Measurements from ENCODE around the gene TMIGD3.
A peak's percentile ranks its signal among the peaks of the same experiment; 100 is the strongest.

Gene TMIGD3

GRCh38 chr1:111448918-111449702 is 54.3 kb downstream of the TMIGD3 start, which contains the start of the genes ATP5PB and WDR77:
TSS of gene ATP5PB (plus strand) at chr1:111449464. CDS start at chr1:111449542, 78 bp downstream.
TSS of gene WDR77 (minus strand) at chr1:111449256. CDS start at chr1:111449169, 87 bp downstream.
- peaks cover 44% of the 10 kb centered on the region for H3K36me3 Mint-ChIP-seq (ENCODE audit: insufficient read depth)
- ATAC-seq (replicated peaks; ENCODE audit: extremely low read depth, poor library complexity, severe bottlenecking) (peak; percentile 88), DNase-seq (ENCODE audit: low spot score in 2 of 2) (peak; percentile 68 to 88)
- H3K4me1 Mint-ChIP-seq, result peaks cover 73% of the 10 kb centered on the region
- peak within 1 kb of the TSS; percentile 99 for H3K27ac Mint-ChIP-seq (ENCODE audit: low read depth)
- H3K9me3 Mint-ChIP-seq, result no peaks in the 10 kb centered on the region
- no peaks in the 10 kb centered on the region for H3K27me3 Mint-ChIP-seq
- H3K4me3 Mint-ChIP-seq, result peak within 1 kb of the TSS; percentile 100

GRCh38 chr1:111448482-111448917 is 54.9 kb downstream of the TMIGD3 start:
- DNase-seq (ENCODE audit: low spot score in 2 of 2), result peak in 1 of 2 donors; percentile 32
- no peaks in the 10 kb centered on the region for H3K27me3 Mint-ChIP-seq
- H3K9me3 Mint-ChIP-seq, result no peaks in the 10 kb centered on the region
- H3K36me3 Mint-ChIP-seq (ENCODE audit: insufficient read depth), result peaks cover 41% of the 10 kb centered on the region
- ATAC-seq (replicated peaks; ENCODE audit: extremely low read depth, poor library complexity, severe bottlenecking), result peak; percentile 35
- peak overlapping the region; percentile 100 for H3K4me3 Mint-ChIP-seq
- peaks cover 67% of the 10 kb centered on the region for H3K4me1 Mint-ChIP-seq
- H3K27ac Mint-ChIP-seq (ENCODE audit: low read depth), result peak overlapping the region; percentile 99

- Mint-ChIP-seq H3K27me3 (no peaks in the 10 kb centered on the region), H3K36me3 (ENCODE audit: insufficient read depth) (peaks cover 47% of the 10 kb centered on the region), H3K4me1 (peaks cover 65% of the 10 kb centered on the region)
These were observed 56.2 kb downstream of the TMIGD3 start for GRCh38 chr1:111446967-111447892.

GRCh38 chr1:111446546-111446945 is 56.9 kb downstream of the TMIGD3 start:
- H3K27me3 Mint-ChIP-seq, result no peaks in the 10 kb centered on the region
- H3K4me3 Mint-ChIP-seq, result peak overlapping the region; percentile 100
- peaks cover 64% of the 10 kb centered on the region for H3K4me1 Mint-ChIP-seq
- DNase-seq (ENCODE audit: low spot score in 2 of 2) (no peak), ATAC-seq (replicated peaks; ENCODE audit: extremely low read depth, poor library complexity, severe bottlenecking) (no peak)
- peak overlapping the region; percentile 70 for H3K27ac Mint-ChIP-seq (ENCODE audit: low read depth)
- H3K9me3 Mint-ChIP-seq, result no peaks in the 10 kb centered on the region
- peaks cover 46% of the 10 kb centered on the region for H3K36me3 Mint-ChIP-seq (ENCODE audit: insufficient read depth)

More at GRCh38 chr1:111446967-111447892, 56.2 kb downstream of the TMIGD3 start:
- Mint-ChIP-seq H3K9me3 (no peaks in the 10 kb centered on the region), H3K27ac (ENCODE audit: low read depth) (peak overlapping the region; percentile 99), H3K4me3 (peak overlapping the region; percentile 100)
- no peak for DNase-seq (ENCODE audit: low spot score in 2 of 2)
- ATAC-seq (replicated peaks; ENCODE audit: extremely low read depth, poor library complexity, severe bottlenecking), result no peak

GRCh38 chr1:111444031-111444430 is 59.4 kb downstream of the TMIGD3 start:
- no peak for ATAC-seq (replicated peaks; ENCODE audit: extremely low read depth, poor library complexity, severe bottlenecking)
- peaks cover 41% of the 10 kb centered on the region for H3K4me1 Mint-ChIP-seq

GRCh38 chr1:111442457-111442856 is 61.0 kb downstream of the TMIGD3 start:
- Mint-ChIP-seq H3K4me3 (no peak overlapping the region), H3K27ac (ENCODE audit: low read depth) (no peak overlapping the region), H3K36me3 (ENCODE audit: insufficient read depth) (peaks cover 40% of the 10 kb centered on the region), H3K27me3 (no peaks in the 10 kb centered on the region), H3K9me3 (no peaks in the 10 kb centered on the region), H3K4me1 (peaks cover 29% of the 10 kb centered on the region)
- ATAC-seq (replicated peaks; ENCODE audit: extremely low read depth, poor library complexity, severe bottlenecking), result no peak
- no peak for DNase-seq (ENCODE audit: low spot score in 2 of 2)

More at GRCh38 chr1:111444031-111444430, 59.4 kb downstream of the TMIGD3 start:
- no peak overlapping the region for H3K4me3 Mint-ChIP-seq
- no peaks in the 10 kb centered on the region for H3K9me3 Mint-ChIP-seq
- H3K27ac Mint-ChIP-seq (ENCODE audit: low read depth), result no peak overlapping the region
- peaks cover 45% of the 10 kb centered on the region for H3K36me3 Mint-ChIP-seq (ENCODE audit: insufficient read depth)
- H3K27me3 Mint-ChIP-seq, result no peaks in the 10 kb centered on the region
- no peak for DNase-seq (ENCODE audit: low spot score in 2 of 2)

- H3K27me3 Mint-ChIP-seq, result no peaks in the 10 kb centered on the region
- no peaks in the 10 kb centered on the region for H3K9me3 Mint-ChIP-seq
- H3K27ac Mint-ChIP-seq (ENCODE audit: low read depth), result no peak overlapping the region
- peaks cover 21% of the 10 kb centered on the region for H3K4me1 Mint-ChIP-seq
- H3K4me3 Mint-ChIP-seq, result no peak overlapping the region
- H3K36me3 Mint-ChIP-seq (ENCODE audit: insufficient read depth), result peaks cover 40% of the 10 kb centered on the region
- peak; percentile 38 to 41 for DNase-seq (ENCODE audit: low spot score in 2 of 2)
- ATAC-seq (replicated peaks; ENCODE audit: extremely low read depth, poor library complexity, severe bottlenecking), result peak; percentile 70
These were observed 61.8 kb downstream of the TMIGD3 start for GRCh38 chr1:111441573-111442192.

GRCh38 chr1:111439461-111440351 is 63.7 kb downstream of the TMIGD3 start:
- no peak for ATAC-seq (replicated peaks; ENCODE audit: extremely low read depth, poor library complexity, severe bottlenecking)
- H3K4me1 Mint-ChIP-seq, result peaks cover 11% of the 10 kb centered on the region
- no peak overlapping the region for H3K4me3 Mint-ChIP-seq
- peaks cover 37% of the 10 kb centered on the region for H3K36me3 Mint-ChIP-seq (ENCODE audit: insufficient read depth)
- no peaks in the 10 kb centered on the region for H3K27me3 Mint-ChIP-seq
- H3K9me3 Mint-ChIP-seq, result no peaks in the 10 kb centered on the region
- peak overlapping the region; percentile 47 for H3K27ac Mint-ChIP-seq (ENCODE audit: low read depth)
- DNase-seq (ENCODE audit: low spot score in 2 of 2), result no peak

- Mint-ChIP-seq H3K27me3 (no peaks in the 10 kb centered on the region), H3K4me3 (no peak overlapping the region), H3K36me3 (ENCODE audit: insufficient read depth) (peaks cover 18% of the 10 kb centered on the region), H3K9me3 (no peaks in the 10 kb centered on the region), H3K4me1 (peaks cover 1% of the 10 kb centered on the region), H3K27ac (ENCODE audit: low read depth) (no peak overlapping the region)
- DNase-seq (ENCODE audit: low spot score in 2 of 2) (no peak), ATAC-seq (replicated peaks; ENCODE audit: extremely low read depth, poor library complexity, severe bottlenecking) (no peak)
These were observed 66.7 kb downstream of the TMIGD3 start for GRCh38 chr1:111436726-111437125.

All from central memory CD8-positive, alpha-beta T cell (primary cell).